ENCODE measurements around the gene KCNH1. TPM values are rescaled to one million over a fixed set of nuclear protein-coding genes. Genes with fewer than 3 reads are reported as not detected.

The KCNH1 gene
- total RNA-seq, 1 experiment from 2014 or later: not detected

DNA sequence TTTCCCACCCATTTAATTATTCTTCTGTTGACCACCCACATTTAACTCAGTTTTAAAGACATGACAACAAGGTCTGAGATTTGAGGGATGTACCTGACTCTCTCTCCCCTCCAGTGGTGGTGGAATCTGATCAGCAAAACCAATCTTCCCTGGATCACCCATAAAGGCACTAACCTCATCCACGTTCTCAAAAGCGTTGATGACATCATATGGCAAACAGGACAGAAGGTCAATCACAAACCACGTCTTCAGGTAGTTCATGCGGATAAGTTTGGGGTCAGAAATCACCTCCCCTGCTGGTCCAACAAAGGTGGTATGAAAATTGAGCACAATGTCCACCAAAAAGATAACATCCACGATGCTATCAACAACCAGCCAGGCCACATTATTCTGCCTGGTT is 115.3 kb downstream of the KCNH1 start:
- Histone ChIP-seq H3K4me2 (ENCODE audit: low read length) (no peak overlapping the region), H3K9me2 (ENCODE audit: insufficient read depth) (no peaks in the 10 kb centered on the region), H3K9ac (ENCODE audit: low read length) (no peak overlapping the region), H3K27me3 (ENCODE audit: insufficient read depth, low read length) (peaks cover 28% of the 10 kb centered on the region), H2AFZ (ENCODE audit: low read depth, low read length, poor library complexity, severe bottlenecking) (no peak overlapping the region), H3K4me3 (replicated peaks in 1 of 2; ENCODE audit: low read depth in 1 of 2, low read length in 2 of 2) (no peak overlapping the region), H3K36me3 (ENCODE audit: control insufficient read depth in 1 of 2, insufficient read depth in 2 of 2, low read length in 2 of 2) (no peaks in the 10 kb centered on the region), H3K9me3 (ENCODE audit: control insufficient read depth in 1 of 2, insufficient read depth in 1 of 2, low read depth in 1 of 2, low read length in 2 of 2) (no peaks in the 10 kb centered on the region), H3K27ac (ENCODE audit: low read depth, low read length) (no peak overlapping the region), H3K4me1 (ENCODE audit: control insufficient read depth in 1 of 2, insufficient read depth in 2 of 2, low read length in 2 of 2) (no peaks in the 10 kb centered on the region), H4K20me1 (ENCODE audit: insufficient read depth) (no peaks in the 10 kb centered on the region), H3K79me2 (ENCODE audit: insufficient read depth, low read length) (no peaks in the 10 kb centered on the region)
- RAD21 ChIA-PET (ENCODE audit: low non-redundant PET in 1 of 2, low total read pairs in 2 of 2, uncharacterized antibody in 2 of 2, unreplicated experiment in 2 of 2): no interaction called here
- BruUV-seq (replicated peaks): no TSS peak
- TF ChIP-seq TCF7L2 (IDR thresholded peaks at IDR 0.05; ENCODE audit: borderline replicate concordance, extremely low read depth, insufficient read depth, insufficient read length) (no peak), ELF1 (IDR thresholded peaks at IDR 0.05; ENCODE audit: borderline replicate concordance, low read depth) (no peak), MAX (IDR thresholded peaks at IDR 0.05) (no peak), ZNF274 (IDR thresholded peaks at IDR 0.05; ENCODE audit: low read depth, low read length) (no peak), FOSL1 (IDR thresholded peaks at IDR 0.05; ENCODE audit: low read depth) (no peak), POLR2A (IDR thresholded peaks at IDR 0.05; ENCODE audit: borderline replicate concordance, extremely low read depth, insufficient read depth, insufficient read length) (no peak), ZFX (IDR thresholded peaks at IDR 0.05) (no peak), POLR2AphosphoS5 (IDR thresholded peaks at IDR 0.05; ENCODE audit: low read depth, low read length) (no peak), SP1 (IDR thresholded peaks at IDR 0.05; ENCODE audit: low read depth) (no peak), ZBTB33 (IDR thresholded peaks at IDR 0.05; ENCODE audit: extremely low read depth, insufficient replicate concordance, low read length) (no peak), ATF3 (IDR thresholded peaks at IDR 0.05) (no peak), SIN3A (IDR thresholded peaks at IDR 0.05; ENCODE audit: low read depth) (no peak), JUND (IDR thresholded peaks at IDR 0.05) (no peak)
- CTCF ChIA-PET: no interaction called here
- DNase-seq (ENCODE audit: low read depth, low spot score): no peak
- ATAC-seq: no peak
- POLR2A ChIA-PET: no interaction called here
- intact Hi-C loops (cut with micrococcal nuclease): no loop called here

Data from HCT116 (cell line).